Brain microvascular endothelial cell (primary cell): ENCODE measurements around the gene SMIM45.

Experiments
- DNase-seq: peaks from one replicate; pipeline ENCODE4 v3.0.0-alpha.2; 2020
- H3K27ac ChIP-seq: fragments of 250-450 bp; sonication (Bioruptor Pico); 2 replicates; pipeline ENCODE4 v1.5.1; 2020; ENCODE audit warnings: mild to moderate bottlenecking, moderate library complexity
- H3K27me3 ChIP-seq: fragments of 250-450 bp; sonication (Bioruptor Pico); replicated peaks from 2 replicates; pipeline ENCODE4 v1.5.1; 2020; ENCODE audit warnings: mild to moderate bottlenecking
- H3K36me3 ChIP-seq: fragments of 250-450 bp; sonication (Bioruptor Pico); replicated peaks from 2 replicates; pipeline ENCODE4 v1.5.1; 2020; ENCODE audit warnings: mild to moderate bottlenecking
- H3K4me3 ChIP-seq: 2 replicates; pipeline ENCODE4 v1.5.1; 2011; ENCODE audit warnings: low read depth, mild to moderate bottlenecking, control low read depth, low read length, moderate library complexity
- CTCF ChIP-seq: IDR thresholded peaks from 2 replicates; pipeline ENCODE4 v1.5.1; 2011; ENCODE audit warnings: low read depth, mild to moderate bottlenecking, moderate library complexity, low read length, control low read depth, inconsistent platforms; ENCODE audit errors: missing control alignments
- in situ Hi-C: cut with HindIII; loops from 2 replicates; pipeline ENCODE4 v1.10.0; 2017; ENCODE audit warnings: low sequenced_read_pairs, low pct_ligation_motif_present

The SMIM45 gene

DNA sequence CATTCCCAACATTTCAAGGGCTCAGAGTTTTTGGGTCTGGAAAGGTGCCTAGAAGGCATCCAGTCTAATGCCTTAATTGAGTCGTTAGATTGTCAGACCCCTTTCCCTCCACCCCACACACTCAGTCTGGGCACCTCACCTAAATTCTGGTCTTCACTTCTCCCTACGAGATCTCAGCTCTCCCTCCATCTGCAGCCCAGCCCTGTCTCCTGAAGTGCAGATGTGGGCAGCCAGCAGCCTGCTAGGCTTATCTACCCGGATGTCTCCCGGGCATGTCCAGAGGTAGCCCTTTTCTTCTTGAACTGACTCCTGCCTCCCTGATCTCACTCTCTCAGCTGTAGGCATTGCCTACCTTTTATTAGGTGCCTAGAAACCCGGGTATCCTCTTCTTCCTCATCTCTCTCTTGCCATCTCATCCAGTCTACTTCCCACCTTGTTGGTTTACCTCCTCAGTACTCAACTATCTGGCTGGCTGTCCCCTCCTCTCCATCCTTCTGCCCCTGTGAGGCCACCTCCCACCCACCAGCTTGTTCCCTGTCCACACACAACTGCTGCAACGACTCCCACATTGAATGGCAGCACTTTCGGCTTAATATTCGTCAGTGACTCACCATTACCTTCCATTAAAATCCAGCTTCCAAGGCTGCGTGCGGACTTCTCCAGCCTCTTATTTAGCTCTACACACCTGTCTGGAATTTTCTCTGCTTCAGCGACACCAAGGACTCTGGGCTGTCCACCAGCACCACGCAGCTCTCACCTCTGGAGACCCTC, 23.5 kb downstream of the SMIM45 start:
- Histone ChIP-seq H3K27me3 (peaks cover 29% of the 10 kb centered on the region), H3K36me3 (no peaks in the 10 kb centered on the region), H3K27ac (no peak overlapping the region), H3K4me3 (no peak overlapping the region)
- DNase-seq = no peak
- in situ Hi-C loops = no loop called here
- no peak for TF ChIP-seq CTCF

- Histone ChIP-seq H3K27ac (no peak overlapping the region), H3K36me3 (no peaks in the 10 kb centered on the region), H3K4me3 (peak overlapping the region; percentile 30), H3K27me3 (peaks cover 29% of the 10 kb centered on the region)
- no peak for TF ChIP-seq CTCF
- in situ Hi-C loops = no loop called here
- DNase-seq = no peak
Measured at GRCh38 chr22:41976070-41976901, 24.3 kb downstream of the SMIM45 start.

DNA sequence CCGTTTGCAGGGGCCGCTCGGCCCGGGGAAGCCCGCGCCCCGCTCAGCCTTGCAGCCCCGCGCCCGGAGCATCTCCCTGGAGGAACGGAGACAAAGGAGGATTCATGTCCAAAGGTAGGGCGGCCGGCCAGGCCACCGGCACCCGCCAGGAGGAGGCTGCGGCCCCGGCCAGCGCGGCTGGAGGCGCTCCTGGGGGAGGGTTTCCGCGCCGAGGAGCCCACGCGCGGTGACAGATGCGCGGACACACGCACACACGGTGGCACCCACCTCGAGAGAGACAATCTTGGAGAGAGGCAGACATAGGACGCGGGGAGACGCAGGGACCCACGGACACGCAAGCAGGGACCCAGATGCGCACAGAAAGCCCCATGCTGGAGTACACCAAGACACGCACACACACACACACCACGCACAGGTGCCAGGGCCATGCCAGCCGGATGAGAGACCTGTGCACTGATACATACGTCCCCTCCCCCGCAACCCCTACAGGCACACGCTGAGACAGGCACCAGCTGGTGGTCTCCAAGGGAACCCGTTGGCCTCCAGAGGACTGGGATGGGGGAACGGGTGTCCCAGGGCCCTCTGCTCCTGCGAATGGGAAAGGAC, 25.1 kb downstream of the SMIM45 start:
- TF ChIP-seq CTCF = no peak
- in situ Hi-C loops = no loop called here
- no peak for DNase-seq
- Histone ChIP-seq H3K27ac (no peak overlapping the region), H3K27me3 (peaks cover 29% of the 10 kb centered on the region), H3K4me3 (peak overlapping the region; percentile 5), H3K36me3 (no peaks in the 10 kb centered on the region)

DNA sequence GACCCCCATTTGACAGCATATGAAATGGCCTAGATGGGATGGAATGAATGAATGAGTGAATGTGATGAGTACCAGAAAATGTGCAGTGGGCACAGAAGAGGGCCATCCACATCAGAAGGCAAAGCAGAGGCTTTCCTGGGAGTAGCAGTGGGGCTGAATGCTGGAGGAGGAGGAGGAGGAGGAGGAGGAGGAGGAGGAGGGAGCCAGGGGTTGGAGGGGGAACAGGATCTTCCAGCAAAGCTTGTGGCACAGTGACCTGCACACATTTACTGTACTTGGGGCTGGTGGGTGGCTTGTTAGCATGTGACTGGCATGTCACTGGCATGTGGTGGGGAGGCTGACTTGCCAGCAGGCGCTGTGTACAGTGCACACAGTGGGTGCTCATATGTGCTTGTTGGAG, 26.8 kb downstream of the SMIM45 start:
- in situ Hi-C loops = no loop called here
- H3K4me3 ChIP-seq = no peak overlapping the region
- no peak for DNase-seq
- H3K27me3 ChIP-seq = peaks cover 27% of the 10 kb centered on the region
- H3K36me3 ChIP-seq = no peaks in the 10 kb centered on the region
- TF ChIP-seq CTCF = no peak
- H3K27ac ChIP-seq = no peak overlapping the region

- Histone ChIP-seq H3K36me3 (no peaks in the 10 kb centered on the region), H3K27ac (no peak overlapping the region), H3K27me3 (peaks cover 27% of the 10 kb centered on the region), H3K4me3 (no peak overlapping the region)
- DNase-seq = no peak
- no peak for TF ChIP-seq CTCF
- in situ Hi-C loops = no loop called here
Measured at GRCh38 chr22:41979423-41980250, 27.7 kb downstream of the SMIM45 start.
